ENCODE results near the gene BABAM1.

BABAM1 gene

GRCh38 chr19:17324357-17325114 is 57.3 kb downstream of the BABAM1 start:
- no peak for DNase-seq (ENCODE audit: low spot score)

GRCh38 chr19:17325133-17325532 is 57.9 kb downstream of the BABAM1 start:
- DNase-seq (ENCODE audit: low spot score): no peak

GRCh38 chr19:17325881-17326594 is 58.8 kb downstream of the BABAM1 start:
- DNase-seq (ENCODE audit: low spot score): no peak

DNA sequence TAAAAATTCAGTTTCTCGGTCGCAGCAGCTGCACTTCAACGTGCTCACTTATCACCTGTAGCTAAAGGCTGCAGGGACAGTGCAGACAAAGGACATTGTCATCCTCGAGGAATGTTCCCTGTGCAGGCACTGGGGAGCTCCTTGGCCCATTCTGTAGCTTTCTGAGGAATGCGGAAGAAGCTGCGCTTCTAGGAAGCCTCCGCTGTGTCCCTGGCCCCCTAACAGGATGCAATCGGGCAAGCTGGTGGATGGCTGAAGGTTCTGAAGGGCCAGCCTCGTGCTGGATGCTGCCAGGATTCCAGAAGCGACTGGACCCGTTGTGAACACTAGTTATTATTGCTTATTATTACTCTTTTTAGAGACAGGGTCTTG is 59.3 kb downstream of the BABAM1 start:
- DNase-seq (ENCODE audit: low spot score): no peak

GRCh38 chr19:17327068-17327653 is 59.9 kb downstream of the BABAM1 start:
- DNase-seq (ENCODE audit: low spot score): no peak

- peak; percentile 52 for DNase-seq (ENCODE audit: low spot score)
Observed at GRCh38 chr19:17327654-17328516, 60.6 kb downstream of the BABAM1 start.
